ENCODE measurements around the gene MAPRE2.
A peak's percentile ranks its signal among the peaks of the same experiment; 100 is the strongest.

Gene MAPRE2

DNA sequence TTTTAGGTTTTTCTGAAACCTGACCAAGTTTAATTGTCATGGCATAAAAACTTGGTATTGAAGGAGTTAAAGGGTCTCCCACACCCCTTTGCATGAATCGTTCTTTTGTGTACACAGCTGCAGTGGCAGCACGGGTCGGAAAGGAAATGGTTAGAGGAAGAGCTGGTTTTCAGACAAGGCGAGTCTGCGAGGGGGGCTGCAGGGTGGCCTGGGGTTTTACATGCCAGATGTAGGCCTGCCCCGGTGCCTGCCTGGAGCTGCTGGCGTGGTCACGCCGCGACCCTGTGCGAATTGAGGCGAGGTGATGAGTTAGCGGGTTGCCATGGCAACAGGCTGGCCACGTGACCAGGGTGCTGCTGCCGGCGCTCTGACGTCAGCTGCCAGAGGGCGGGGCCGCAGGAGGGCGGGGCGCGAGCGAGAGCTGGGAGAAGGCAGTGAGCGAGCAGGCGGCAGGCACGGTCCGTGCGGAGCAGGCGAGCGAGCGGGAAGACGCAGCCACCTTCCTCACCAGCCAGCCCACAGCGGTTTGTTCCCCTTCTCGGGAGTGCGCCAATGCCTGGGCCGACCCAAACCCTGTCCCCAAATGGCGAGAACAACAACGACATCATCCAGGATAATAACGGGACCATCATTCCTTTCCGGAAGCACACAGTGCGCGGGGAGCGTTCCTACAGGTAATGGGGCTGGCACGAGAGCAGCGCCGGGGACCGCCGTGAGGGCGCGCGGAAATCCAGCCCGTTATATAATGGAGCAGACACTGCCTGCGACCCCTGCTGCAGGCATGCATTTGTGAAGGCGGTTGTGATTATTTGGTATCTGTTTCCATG, at the start of gene MAPRE2:
Gene MAPRE2 (plus strand): TSS at position 426 of the 827 bp plus-strand sequence. CDS start 127 bp downstream, at position 553.
- peak within 1 kb of the TSS; percentile 94 for H3K4me3 ChIP-seq (ENCODE audit: low read length)
- DNase-seq (ENCODE audit: low read depth), result peak; percentile 90
- TF ChIP-seq, protein P1, sequence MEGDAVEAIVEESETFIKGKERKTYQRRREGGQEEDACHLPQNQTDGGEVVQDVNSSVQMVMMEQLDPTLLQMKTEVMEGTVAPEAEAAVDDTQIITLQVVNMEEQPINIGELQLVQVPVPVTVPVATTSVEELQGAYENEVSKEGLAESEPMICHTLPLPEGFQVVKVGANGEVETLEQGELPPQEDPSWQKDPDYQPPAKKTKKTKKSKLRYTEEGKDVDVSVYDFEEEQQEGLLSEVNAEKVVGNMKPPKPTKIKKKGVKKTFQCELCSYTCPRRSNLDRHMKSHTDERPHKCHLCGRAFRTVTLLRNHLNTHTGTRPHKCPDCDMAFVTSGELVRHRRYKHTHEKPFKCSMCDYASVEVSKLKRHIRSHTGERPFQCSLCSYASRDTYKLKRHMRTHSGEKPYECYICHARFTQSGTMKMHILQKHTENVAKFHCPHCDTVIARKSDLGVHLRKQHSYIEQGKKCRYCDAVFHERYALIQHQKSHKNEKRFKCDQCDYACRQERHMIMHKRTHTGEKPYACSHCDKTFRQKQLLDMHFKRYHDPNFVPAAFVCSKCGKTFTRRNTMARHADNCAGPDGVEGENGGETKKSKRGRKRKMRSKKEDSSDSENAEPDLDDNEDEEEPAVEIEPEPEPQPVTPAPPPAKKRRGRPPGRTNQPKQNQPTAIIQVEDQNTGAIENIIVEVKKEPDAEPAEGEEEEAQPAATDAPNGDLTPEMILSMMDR (conservative IDR thresholded peaks at IDR 0.05; ENCODE audit: low read depth, low read length), result no peak

DNA sequence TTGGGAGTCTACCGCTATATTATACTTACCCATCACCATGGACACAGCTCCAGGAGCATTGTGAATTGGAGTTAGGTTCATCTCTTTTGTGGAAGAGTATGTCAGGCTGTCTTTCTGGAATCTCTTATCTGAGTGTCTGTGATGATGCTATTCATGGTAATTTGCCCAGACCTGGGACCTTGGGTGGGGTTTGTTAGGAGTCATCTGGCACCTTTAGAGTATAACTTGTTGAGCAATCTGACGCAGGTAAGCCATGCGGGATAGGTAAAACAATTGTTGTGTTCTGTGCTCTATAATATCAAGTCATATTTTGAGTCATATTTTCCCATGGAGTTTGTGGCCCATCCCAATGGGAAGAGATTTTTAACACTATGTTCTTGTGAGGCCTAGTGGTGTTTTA, 49.7 kb upstream of the MAPRE2 start:
- DNase-seq (ENCODE audit: low read depth), result no peak
- H3K4me3 ChIP-seq (ENCODE audit: low read length), result no peak overlapping the region
- TF ChIP-seq, protein P1 (conservative IDR thresholded peaks at IDR 0.05; ENCODE audit: low read depth, low read length), result no peak

DNA sequence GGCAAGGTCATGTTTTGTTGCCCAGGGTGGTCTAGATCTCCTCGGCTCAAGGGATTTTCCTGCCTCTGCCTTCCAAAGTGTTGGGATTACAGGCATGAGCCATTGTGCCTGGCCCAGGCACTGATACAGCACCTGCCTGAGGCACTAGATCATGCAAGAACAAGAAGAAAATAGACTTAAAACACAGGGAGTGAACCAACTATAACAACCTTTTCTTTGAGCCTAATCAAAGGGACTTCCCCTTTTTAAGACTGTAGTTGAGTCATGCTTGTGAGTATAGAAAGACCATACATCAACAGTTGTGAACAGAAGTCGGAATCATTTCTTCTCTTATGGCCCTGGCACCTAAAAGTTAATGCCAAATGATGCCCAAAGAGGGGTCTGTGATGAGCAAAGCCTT, 47.9 kb upstream of the MAPRE2 start:
- H3K4me3 ChIP-seq (ENCODE audit: low read length), result no peak overlapping the region
- DNase-seq (ENCODE audit: low read depth), result no peak
- TF ChIP-seq, protein P1 (conservative IDR thresholded peaks at IDR 0.05; ENCODE audit: low read depth, low read length), result no peak

DNA sequence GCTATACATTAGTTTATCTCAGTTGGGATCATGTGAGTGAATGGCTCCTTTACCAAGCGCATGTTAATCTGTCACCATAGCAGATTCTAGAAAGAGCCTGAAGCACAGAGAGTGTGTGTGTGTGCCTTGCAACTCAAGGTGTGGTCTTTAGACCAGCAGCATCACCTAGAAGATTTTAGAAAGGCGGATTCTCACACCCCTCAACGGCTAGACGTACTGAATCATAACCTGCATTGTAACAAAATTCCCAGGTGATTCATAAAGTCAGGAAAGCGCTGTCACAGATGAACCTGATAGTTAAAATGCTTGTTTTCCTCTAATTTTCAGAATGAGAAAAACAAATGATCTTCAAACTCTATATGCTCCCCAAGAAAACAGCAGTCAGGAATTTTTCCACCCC, 45.5 kb upstream of the MAPRE2 start:
- H3K4me3 ChIP-seq (ENCODE audit: low read length), result no peak overlapping the region

DNA sequence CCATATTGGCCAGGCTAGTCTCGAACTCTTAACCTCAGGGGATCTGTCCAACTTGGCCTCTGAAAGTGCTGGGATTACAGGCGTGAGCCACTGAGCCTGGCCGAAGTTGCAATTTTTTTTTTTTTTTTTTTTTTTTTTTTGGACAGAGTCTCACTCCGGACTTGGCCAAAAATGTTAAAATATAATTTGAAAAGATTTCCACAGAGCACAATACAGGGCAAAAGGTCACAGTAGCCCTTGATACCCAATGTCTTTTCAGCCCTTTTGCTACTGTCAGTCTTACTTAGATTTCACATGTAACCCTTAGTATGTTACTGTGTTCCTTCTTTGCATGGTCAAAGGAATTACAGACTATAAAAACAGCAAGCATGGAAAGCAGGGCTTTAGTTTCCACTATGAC, 42.6 kb upstream of the MAPRE2 start:
- TF ChIP-seq, protein P1 (conservative IDR thresholded peaks at IDR 0.05; ENCODE audit: low read depth, low read length), result no peak
- no peak overlapping the region for H3K4me3 ChIP-seq (ENCODE audit: low read length)
- DNase-seq (ENCODE audit: low read depth), result no peak

More for the DNA sequence above, 45.5 kb upstream of the MAPRE2 start:
- DNase-seq (ENCODE audit: low read depth), result no peak
- TF ChIP-seq, protein P1 (conservative IDR thresholded peaks at IDR 0.05; ENCODE audit: low read depth, low read length), result no peak

DNA sequence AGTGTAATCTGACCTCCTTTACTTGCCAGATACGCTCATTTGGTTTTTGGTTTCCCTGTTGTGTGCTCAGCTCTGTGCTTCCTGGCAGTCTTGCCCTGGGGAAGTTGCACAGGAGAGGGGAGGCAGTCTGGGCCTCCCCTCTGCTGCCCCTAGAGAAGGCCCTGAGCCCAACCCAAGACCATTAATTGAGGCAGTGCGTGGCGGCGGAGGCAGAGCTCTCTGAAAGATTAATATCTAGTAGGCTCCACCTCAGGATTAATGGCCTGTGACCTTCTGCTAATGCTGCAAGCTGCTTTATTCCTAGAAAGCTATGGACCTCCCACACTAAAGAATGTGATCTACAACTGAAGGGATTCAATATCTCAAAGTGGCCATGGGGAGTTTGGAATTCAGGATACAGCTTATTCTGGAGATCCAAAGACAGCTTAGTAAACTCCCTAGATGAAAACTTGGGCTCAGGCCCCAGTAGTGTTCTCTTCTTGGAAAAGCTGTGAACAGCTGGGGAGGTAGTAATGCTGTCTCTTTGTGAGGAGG, 41.4 kb upstream of the MAPRE2 start:
- no peak for DNase-seq (ENCODE audit: low read depth)
- TF ChIP-seq, protein P1 (conservative IDR thresholded peaks at IDR 0.05; ENCODE audit: low read depth, low read length), result no peak
- no peak overlapping the region for H3K4me3 ChIP-seq (ENCODE audit: low read length)

DNA sequence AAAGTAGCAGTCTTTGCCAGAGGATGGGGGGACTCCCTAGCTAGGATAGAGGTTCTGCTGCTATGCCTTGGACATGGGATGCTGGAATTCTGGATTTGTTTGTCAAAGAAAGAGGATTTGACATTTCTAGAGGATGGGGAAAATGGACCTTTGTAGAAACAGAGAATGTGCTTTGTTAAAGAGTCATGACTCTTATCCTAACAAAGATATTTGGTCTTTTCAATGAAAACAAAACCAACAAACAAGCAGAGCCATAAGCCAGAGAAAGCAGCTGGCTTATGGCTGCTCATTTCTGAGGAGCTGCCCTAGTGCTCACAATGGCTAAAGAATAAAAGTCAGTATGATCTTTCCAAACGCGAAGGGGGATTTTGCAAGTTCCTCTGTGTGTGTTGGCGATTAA, 40.8 kb upstream of the MAPRE2 start:
- TF ChIP-seq, protein P1 (conservative IDR thresholded peaks at IDR 0.05; ENCODE audit: low read depth, low read length), result no peak
- no peak overlapping the region for H3K4me3 ChIP-seq (ENCODE audit: low read length)
- no peak for DNase-seq (ENCODE audit: low read depth)

Data from retinal pigment epithelial cell (primary cell).